Lower leg skin (tissue), 4 donors: Measurements from ENCODE around the gene HMCES. TPM values are rescaled to one million over a fixed set of nuclear protein-coding genes. Genes with fewer than 3 reads are reported as not detected.

ENCODE experiments used
- DNase-seq, 2 donors: peaks; one replicate each; pipeline ENCODE4 v3.0.0-alpha.2; 2019; ENCODE audit warnings: low spot score in 2 of 2
- H3K4me3 ChIP-seq: fragments of 200-600 bp; sonication (generic); 2 replicates; pipeline ENCODE4 v1.5.1; 2017; ENCODE audit warnings: mild to moderate bottlenecking, low read depth; ENCODE audit not compliant: poor library complexity, severe bottlenecking
- POLR2A ChIP-seq, 2 donors: fragments of 450-650 bp; IDR thresholded peaks; one replicate each; pipeline ENCODE4 v1.6.1; 2016 to 2017; ENCODE audit warnings: antibody characterized with exemption in 2 of 2, mild to moderate bottlenecking in 1 of 2, moderate library complexity in 1 of 2
- WGBS, 2 donors: methylation state at CpG; one replicate each; pipeline ENCODE4 v1.1.5; 2018; 5-methylcytosine and 5-hydroxymethylcytosine counted together
- intact Hi-C: fragments of 100-400 bp; cut with DNase I; formaldehyde crosslinking; loops from one replicate; pipeline ENCODE4 v1.15.0; 2023; ENCODE audit warnings: low total_unique reads
- total RNA-seq, 4 donors: library from RNA; depleted of rRNA; stranded (reverse); fragments of >200 nt; gene quantifications; one replicate each; pipeline ENCODE4 v1.1.0, GENCODE V29; 2016
- TF ChIP-seq, protein P1 (sequence below), 3 donors: fragments of 450-650 bp; IDR thresholded peaks; one replicate each; pipeline ENCODE4 v1.5.1; 2016; ENCODE audit warnings: antibody characterized with exemption in 3 of 3, mild to moderate bottlenecking in 3 of 3, moderate library complexity in 2 of 3

The HMCES gene
- total RNA-seq, 4 donors from 2014 or later, result 25.2 to 34.9 (median 34.4) TPM

DNA sequence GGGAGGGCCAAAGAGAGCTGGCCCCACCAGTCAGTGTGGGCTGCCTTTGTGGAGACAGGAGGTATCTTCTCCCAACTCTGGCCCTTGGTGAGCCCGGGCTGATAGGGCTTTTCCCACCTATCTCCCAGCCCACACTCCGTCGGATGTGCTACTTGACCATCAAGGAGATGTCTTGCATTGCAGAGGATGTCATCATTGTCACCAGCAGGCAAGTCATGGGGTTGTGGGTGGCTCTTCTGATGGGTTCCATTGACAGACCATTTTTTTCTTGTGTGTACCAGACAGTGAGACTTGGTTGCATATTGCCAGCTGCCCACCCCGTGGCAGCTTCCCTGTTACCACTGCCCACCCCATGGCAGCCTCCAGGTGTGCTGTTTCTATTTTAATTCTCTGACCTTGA is 25.9 kb upstream of the HMCES start:
- TF ChIP-seq, protein P1, sequence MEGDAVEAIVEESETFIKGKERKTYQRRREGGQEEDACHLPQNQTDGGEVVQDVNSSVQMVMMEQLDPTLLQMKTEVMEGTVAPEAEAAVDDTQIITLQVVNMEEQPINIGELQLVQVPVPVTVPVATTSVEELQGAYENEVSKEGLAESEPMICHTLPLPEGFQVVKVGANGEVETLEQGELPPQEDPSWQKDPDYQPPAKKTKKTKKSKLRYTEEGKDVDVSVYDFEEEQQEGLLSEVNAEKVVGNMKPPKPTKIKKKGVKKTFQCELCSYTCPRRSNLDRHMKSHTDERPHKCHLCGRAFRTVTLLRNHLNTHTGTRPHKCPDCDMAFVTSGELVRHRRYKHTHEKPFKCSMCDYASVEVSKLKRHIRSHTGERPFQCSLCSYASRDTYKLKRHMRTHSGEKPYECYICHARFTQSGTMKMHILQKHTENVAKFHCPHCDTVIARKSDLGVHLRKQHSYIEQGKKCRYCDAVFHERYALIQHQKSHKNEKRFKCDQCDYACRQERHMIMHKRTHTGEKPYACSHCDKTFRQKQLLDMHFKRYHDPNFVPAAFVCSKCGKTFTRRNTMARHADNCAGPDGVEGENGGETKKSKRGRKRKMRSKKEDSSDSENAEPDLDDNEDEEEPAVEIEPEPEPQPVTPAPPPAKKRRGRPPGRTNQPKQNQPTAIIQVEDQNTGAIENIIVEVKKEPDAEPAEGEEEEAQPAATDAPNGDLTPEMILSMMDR (IDR thresholded peaks at IDR 0.05), result no peak
- TF ChIP-seq POLR2A (IDR thresholded peaks at IDR 0.05), result no peak
- no peak overlapping the region for H3K4me3 ChIP-seq
- intact Hi-C loops, result no loop called here
- DNase-seq, result no peak
- 90 to 93% methylated on average over 4 of the region's 4 CpGs for WGBS, 2 donors

DNA sequence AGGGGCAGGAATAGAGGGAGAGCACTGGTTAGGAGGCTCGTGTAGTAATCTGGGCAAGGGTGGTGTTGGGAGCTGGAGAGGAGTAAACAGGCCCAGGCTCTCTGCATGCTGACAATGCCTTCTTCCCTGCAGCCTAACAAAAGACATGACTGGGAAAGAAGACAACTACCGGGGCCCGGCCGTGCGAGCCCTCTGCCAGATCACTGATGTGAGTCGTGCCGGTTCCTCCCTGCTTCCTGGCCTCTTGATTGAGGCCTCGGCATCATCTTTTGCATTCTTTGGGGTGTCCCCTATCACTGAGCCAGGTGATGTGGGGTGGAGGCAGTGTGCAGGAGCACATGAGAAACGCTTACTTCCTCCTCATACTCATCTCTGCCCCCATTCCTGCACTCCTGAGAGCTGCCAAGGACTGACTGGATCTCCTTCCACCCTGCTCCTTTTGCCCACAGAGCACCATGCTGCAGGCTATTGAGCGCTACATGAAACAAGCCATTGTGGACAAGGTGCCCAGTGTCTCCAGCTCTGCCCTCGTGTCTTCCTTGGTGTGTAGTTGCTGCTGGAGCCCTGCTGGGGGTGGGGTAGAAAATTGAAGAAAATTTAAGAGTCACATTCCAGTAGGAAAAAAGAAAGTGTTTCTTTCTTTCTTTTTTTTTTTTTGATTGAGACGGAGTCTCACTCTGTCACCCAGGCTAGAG is 24.0 kb upstream of the HMCES start:
- no peak for DNase-seq
- no peak overlapping the region for H3K4me3 ChIP-seq
- 79 to 89% methylated on average over 12 of the region's 12 CpGs for WGBS, 2 donors
- TF ChIP-seq, protein P1 (IDR thresholded peaks at IDR 0.05), result no peak
- TF ChIP-seq POLR2A (IDR thresholded peaks at IDR 0.05), result no peak
- intact Hi-C loops, result no loop called here

DNA sequence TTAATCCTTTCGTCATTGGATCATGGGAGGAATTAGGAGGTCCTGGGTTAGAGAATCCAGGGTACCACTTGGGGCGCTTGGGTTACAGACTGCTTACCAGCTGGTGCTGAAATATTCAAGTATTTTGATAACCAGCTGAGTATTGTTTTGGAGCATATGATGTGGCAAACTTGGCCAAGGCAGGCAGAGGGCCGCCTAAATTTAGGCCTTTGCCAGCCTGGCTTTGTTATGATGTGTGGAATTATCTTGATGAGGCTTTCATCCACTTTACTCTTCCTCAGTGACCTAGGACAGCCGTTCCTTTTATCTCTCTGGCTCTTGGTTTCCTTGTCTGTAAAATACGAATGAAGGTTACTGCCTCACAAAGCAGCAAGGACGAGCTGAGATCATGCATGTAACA is 22.4 kb upstream of the HMCES start:
- WGBS, 2 donors, result 84 to 89% methylated on average over 6 of the region's 6 CpGs
- intact Hi-C loops, result no loop called here
- no peak for DNase-seq
- no peak overlapping the region for H3K4me3 ChIP-seq
- no peak for TF ChIP-seq POLR2A (IDR thresholded peaks at IDR 0.05)
- TF ChIP-seq, protein P1 (IDR thresholded peaks at IDR 0.05), result no peak

DNA sequence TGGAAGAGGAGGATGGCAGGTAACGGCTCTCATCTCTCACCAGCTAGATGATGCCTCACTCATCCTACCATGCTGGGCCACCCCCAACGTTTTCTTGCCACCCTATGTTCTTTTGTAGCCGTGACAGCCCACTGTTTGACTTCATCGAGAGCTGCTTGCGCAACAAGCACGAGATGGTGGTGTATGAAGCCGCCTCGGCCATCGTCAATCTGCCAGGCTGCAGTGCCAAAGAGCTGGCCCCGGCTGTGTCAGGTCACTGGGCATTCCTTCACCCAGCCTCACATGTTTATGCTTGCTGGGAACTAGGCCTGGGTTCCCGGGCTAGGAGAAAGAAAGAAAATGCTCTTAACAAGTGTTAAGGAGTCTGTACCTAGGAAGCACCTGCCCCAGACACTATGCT is 21.1 kb upstream of the HMCES start:
- DNase-seq, result no peak
- 83 to 84% methylated on average over 11 of the region's 11 CpGs for WGBS, 2 donors
- intact Hi-C loops, result no loop called here
- no peak overlapping the region for H3K4me3 ChIP-seq
- TF ChIP-seq POLR2A (IDR thresholded peaks at IDR 0.05), result no peak
- TF ChIP-seq, protein P1 (IDR thresholded peaks at IDR 0.05), result no peak

DNA sequence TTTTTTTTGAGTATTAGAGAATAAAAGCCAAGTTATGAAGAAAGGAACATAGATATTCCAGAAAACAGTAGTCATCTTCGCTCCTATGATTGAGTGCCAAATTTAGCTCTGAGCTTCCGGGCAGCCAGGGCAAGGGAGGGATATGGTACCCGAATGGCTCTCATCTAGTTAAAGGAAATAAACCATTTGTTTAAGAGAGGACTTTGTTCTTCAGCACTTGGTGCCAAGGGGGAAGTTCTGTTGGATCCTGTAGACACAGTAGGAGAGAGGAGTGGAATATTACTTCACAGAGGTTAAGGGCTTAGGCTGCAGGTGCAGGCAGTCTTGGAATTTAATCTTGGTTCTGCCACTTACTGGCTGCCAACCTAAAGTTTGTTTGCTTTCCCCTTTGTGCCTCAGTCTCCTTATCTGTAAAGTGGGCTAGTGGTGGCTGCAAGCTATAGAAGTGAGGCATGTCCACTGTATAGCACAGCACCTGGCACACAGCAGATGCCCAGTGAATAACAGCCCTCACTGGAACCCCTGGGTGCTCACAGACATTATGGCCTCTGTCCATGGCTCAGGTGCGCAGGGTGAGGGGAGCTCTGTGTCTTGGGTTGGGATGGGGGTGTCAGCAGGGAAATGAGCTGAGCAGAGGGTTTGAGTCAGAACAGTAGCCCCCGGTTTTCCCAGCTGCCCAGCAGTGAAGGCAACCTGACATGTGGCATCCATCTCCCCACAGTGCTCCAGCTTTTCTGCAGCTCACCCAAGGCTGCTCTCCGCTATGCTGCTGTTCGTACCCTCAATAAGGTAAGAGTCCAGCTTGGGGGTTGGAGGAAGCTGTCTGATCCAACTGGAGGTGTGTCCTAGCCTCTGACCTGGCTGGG is 18.8 kb upstream of the HMCES start:
- intact Hi-C loops, result no loop called here
- 85 to 90% methylated on average over 7 of the region's 7 CpGs for WGBS, 2 donors
- DNase-seq, result no peak
- H3K4me3 ChIP-seq, result no peak overlapping the region
- TF ChIP-seq, protein P1 (IDR thresholded peaks at IDR 0.05), result no peak
- TF ChIP-seq POLR2A (IDR thresholded peaks at IDR 0.05), result no peak
